HG02798 (cell line): ENCODE results near the gene SLC5A1.

ENCODE experiments used
- ATAC-seq: cut with Tn5 transposase; IDR thresholded peaks from one replicate; pipeline ENCODE4 v1.9.1; 2021; ENCODE audit warnings: mild to moderate bottlenecking; ENCODE audit not compliant: unreplicated experiment, poor library complexity

Gene SLC5A1

DNA sequence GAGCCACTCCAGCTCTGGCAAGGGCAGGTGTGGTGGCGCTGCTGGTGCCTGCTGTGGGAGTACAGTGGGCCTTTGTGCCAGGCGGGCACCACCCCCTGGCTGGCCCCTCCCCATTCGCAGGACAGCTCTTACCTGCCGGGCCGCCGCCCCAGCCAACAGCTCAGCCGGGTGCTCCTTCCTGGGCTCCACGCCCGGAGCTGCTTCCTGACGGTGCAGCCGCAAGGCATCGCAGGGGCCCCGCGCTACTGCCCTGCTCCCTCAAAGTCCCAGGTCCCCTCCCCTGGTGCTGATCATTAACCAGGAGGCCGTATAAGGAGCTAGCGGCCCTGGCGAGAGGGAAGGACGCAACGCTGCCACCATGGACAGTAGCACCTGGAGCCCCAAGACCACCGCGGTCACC lies at the start of gene SLC5A1:
SLC5A1 (plus strand) TSS at position 338 of the 400 bp plus-strand sequence; CDS start at position 359, 21 bp downstream.
- no peak for ATAC-seq

DNA sequence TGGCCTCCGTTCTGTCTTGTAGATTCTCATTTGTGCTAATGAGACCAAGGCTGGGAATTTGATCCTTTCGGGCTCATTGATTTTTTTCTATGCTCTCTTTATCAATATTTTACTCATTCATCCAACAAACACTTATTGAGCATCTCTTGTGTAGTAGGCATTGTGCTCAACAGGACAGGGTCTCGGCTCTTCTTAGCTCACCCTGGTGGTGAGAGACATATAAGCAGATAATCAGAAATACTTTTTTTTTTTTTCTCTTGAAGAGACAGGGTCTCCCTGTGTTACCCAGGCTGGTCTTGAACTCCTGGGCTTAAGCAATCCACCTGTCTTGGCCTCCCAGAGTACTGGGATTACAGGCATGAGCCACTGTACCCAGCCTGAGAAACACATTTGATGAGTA lies 48.0 kb upstream of the SLC5A1 start:
- no peak for ATAC-seq

DNA sequence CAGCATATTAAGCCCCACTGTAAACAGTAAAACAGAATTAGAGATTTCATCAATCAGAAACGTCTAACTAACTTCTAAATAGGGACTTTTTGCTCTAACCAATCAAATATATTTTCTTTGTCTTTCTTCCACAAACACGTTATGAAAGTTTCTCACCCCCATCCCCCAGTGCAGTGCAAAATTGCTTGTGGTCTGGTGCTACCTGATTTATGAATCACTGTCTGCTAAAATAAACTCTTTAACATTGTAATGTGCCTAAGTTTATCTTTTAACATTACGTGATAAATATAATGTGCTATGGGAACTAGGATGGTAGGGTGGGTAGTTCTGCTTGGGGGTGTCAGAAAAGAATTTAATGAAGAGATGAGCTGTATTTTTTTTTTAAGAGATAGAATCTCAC lies 47.3 kb upstream of the SLC5A1 start:
- ATAC-seq: no peak

DNA sequence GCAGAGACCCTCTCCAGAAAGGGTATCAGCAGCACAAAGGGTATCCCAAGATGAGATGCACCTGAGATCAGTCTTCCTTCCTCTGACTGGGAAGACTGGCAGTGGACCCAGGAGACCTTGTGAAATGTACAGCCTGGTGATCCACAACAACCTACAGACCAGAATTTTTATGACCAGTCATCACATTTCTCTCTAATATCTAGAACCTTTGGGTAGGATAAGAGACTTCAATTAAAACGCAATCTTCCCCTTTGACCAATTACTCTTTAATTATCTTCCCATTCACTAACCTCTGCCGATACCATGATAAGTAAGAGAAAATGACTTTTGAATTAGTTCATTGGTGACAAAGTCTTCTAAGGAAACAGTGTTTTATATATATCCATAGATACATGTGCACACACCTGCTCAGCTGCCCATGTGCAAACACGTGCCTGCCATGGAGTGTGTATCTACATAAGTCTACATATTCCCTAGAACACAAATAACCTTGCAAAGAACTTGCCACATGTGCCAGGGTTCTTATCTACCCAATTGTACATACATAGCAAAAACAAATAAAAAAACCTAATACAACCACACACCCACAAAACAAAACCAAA lies 44.2 kb upstream of the SLC5A1 start:
- ATAC-seq: no peak

DNA sequence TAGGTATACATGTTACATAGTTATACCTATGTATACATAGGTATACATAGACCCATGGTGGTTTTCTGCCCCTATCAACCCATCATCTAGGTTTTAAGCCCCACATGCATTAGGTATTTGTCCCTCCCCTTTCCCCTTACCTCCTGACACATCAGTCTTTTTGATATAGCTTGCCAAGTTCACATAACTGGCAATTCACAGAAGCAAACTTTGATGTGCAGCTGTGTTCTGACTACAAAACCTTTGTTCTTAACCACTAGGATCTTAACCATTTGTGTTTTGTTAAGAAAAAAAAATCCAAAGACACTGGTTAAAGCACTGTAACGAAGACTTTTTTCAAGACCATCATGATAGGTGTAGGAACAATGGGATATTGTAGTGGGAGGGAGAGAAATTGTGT lies 42.9 kb upstream of the SLC5A1 start:
- ATAC-seq: no peak

DNA sequence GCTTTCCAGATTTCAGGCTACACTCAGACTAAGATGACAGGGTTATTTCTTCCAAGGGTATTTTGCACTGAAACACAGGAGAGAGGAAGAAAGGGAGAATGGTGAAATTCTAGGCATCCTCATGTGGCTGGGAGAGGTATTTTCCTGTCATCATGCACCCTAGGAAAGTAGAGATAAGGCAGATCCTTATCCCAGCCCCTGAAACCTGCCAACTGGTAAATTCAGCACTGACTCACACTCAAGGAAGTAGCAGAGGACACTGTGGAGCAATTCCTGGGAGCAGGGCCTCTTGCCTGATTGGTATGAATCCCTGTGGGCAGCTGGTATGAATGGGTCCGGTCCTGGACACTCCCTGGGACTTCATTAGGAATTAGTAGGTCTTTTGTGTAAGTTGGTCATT lies 37.6 kb upstream of the SLC5A1 start:
- ATAC-seq: no peak

DNA sequence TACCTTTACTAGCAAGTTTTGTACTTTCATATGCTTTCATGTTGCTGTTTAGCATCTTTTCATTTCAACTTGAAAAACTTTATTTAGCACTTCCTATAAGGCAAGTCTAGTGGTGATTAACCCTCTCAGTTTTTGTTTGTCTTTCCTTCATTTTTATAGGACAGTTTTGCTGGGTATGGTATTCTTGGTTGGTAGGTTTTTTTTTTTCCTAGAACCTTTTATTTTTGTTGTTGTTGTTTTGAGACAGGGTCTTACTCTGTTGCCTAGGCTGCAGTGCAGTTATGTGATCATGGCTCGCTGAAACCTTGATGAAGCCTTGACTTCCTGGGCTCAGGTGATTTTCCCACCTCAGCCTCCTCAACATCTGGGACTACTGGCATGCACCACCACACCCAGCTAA lies 29.9 kb upstream of the SLC5A1 start:
- no peak for ATAC-seq

DNA sequence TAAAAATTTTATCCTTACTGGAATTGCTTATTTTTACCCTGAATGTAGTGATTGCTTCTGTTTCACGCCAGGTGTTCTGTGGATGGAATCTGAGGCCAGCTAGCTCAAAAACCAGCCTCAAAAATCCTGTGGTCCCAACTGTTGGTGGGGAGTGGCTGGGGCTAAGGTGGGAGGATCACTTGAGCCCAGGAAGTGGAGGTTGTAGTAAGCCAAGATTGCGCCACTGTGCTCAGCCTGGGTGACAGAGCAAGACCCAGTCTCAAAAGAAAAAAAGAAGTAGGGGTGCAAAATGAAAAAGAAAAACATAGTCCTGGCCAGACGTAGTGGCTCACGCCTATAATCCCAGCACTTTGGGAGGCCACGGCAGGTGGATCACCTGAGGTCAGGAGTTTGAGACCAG lies 27.0 kb upstream of the SLC5A1 start:
- no peak for ATAC-seq

DNA sequence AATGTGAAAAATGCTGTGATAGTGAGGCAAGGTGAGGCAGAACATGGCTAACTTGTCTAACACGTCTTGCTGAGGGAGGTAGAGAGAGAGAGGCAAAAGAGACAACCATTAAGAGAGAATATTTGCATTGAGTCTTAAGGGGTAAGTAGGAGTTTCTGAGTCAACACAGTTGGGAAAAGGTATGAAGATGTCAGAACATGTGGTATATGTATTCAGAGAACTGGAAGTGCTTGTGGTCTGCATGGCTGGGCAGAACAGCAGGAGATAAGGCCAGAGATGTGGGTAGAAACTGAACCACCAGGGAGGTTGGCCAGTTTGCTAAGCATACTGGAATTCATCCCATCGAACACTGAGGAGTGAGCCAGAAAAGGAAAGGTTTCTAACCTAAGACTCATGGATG lies 25.0 kb upstream of the SLC5A1 start:
- no peak for ATAC-seq

DNA sequence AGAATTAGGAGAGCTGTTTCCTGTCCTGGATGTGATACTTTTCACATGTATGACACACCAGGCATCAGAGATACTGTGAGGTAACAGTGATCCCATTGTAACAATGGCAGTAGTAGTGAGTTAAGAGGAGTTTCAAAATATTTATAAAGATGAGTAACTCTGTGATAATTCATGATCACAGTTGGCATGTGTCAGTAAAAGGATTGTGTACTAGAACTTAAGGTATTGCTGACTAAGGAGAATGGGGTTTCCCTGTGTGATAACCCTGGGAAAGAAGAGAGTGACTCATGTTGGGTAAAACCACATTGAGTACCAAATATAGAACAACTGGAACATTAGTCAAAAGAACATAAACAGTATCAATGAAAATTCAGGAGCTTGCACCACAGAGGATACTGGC lies 22.9 kb upstream of the SLC5A1 start:
- no peak for ATAC-seq

DNA sequence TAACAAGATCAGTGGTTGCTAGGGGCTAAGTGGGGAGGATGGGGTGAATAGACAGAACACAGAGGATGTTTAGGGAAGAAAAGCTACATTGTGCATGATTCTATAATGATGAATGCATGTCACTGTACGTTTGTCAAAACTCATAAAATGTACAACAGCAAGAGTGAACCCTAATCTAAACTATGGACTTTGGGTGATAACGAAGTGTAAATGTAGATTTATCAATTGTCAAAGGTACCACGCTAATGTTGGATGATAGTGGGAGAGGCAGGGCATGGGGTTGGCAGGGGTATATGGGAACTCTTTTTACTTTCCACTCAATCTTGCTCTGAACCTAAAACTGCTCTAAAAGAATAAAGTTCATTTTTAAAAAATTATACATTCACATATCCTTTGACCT lies 21.3 kb upstream of the SLC5A1 start:
- ATAC-seq: no peak

DNA sequence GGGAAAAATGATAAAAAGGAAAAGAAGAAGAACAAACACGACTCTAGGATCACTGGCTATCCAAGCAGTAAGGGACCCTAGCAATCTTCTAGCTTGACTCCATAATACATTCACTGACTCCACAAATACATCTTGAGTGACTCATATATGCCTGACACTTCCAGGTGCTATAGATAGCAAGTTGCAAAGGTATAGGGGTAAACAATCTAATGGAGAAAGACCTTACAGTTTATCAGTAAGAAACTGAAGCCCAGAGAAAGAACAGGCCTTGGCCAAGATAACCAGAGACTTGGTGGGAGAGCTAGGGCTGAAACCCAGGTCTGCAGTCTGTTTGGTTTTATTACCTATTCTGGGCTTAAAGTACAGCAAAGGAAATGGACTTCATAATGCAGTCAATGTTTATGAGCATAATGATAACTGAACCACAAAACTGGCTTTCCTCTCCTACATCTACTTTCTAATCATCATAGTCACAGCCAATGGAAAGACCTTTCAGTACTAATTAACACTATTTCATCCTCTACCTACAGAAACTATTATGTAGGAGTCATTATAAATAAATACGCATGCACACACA lies 19.7 kb upstream of the SLC5A1 start:
- ATAC-seq: no peak

DNA sequence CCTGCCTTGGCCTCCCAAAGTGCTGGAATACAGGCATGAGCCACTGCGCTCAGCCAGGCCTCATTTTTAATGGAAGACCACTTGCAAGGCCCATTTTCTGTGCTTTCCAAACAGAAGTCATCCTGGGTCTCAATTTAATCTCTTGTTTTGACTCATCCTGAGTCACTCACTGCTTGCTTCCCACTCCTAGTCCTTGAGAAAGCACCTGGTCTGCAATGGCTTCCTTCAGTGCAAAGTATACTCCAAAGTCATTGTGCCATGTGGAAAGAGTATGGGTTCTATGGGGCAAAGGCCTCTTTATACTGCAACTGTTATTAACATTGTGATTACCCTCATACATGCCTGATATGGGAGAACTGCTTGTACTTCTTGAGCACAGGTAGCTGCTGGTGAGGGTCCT lies 18.3 kb upstream of the SLC5A1 start:
- no peak for ATAC-seq

DNA sequence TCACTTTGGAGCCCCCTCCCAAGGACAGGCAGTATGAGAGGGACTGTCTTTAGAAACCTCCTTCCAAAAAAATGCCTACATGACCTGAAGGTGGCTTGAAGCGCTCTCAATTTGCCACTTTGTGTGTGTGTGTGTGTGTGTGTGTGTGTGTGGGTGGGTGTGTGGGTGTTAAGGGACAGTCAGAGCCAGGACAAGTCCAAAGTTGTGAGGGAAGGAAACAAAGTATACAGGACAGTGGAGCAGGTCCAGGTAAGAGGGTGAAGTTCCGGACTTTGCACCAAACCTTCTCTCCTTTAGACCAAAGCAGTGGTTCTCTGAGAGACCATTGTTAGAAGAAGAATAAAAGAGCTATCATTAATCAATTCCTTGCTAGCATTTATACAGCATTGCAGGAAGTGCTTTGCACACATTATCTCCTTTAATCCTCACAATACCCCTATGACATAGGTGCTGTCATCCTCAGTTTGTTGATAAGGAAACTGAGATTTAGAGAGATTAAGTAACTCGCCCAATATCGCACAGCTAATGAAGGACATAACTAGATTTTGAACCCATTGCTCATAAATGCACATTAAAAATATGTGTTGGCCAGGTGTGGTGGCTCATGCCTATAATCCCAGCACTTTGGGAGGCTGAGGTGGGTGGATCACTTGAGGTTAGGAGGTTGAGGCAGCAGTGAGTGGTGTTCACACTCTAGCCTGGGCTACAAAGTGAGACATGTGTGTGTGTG lies 12.4 kb upstream of the SLC5A1 start:
- no peak for ATAC-seq

DNA sequence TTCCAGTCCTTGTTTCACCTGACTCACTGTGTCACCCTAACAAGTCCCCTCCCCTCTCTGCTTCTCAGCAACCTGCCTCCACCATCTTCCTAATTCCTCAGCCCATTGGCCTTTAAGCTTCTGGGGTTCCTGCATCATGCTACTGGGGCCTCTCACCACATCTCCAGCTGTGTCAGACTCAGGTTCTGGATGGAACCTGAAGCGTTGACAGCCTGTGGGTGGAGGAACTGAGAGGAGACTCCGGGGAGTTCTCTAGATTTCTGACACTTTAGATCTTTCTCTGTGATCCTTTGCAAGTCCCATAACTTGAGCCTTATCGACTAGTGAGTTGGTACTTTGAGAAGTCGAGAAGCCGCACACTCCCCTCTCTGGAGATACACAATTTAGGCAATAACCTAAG lies 11.6 kb upstream of the SLC5A1 start:
- no peak for ATAC-seq

DNA sequence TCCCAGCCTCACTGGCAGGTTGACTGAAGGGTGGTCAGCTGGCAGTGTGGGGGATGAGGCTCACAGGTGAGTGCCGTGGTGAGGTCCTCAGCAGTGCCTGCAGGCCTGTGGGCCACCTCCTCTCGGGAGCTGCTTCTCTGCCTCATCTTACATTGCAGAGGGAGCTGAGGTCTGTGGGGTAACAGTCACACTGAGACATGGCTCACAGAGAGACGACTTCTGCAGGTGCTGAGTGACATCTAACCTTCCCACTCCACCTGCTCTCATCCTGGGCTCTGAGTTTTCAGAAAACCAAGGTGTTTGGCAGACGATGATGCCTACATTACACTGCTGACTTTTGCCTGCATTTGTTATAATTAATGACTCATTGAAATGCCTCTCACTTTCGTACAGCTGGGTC lies 8.8 kb upstream of the SLC5A1 start:
- no peak for ATAC-seq

DNA sequence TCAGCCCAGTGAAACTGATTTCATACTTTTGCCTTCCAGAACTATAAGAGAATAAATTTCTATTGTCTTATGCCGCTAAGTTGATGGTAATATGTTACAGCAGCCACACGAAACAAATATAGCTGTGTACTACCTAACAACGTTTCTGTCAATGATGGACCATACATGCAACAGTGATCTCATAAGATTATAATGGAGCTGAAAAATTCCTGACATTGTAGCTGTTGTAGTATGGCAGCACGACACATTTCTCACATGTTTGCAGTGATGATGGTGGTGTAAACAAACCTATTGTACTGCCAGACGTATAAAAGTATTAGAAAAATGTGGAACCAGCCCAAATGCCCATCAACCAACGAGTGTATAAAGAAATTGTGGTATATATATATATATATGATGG lies 5.8 kb upstream of the SLC5A1 start:
- no peak for ATAC-seq

DNA sequence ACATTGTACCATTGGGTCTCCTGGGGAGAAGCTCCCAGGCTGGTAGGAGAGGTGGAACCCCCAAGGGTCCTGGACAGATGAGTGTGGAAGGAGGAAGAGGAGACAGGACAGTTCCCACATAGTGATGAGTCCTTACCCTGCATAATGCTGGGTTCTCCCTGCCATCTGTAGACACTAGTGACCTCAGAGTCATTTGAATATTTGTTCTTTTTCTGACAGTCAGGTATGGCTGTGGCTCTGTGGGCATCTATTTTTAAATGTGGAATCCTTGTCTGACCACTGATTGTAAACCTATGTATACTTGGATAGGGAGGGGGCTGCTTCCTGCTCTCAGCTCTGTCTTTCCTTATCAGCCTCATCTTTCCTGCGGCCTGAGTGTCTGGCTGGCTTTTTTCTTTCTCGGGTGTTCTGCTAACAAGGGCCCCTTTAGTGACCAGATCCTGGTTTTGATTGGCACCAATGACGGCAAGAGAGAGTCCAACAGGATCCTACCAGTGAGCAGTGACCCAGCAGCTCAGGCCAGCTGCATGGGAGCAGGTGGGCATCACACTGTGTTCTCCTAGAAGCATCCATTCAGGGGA lies 2.6 kb upstream of the SLC5A1 start:
- no peak for ATAC-seq

DNA sequence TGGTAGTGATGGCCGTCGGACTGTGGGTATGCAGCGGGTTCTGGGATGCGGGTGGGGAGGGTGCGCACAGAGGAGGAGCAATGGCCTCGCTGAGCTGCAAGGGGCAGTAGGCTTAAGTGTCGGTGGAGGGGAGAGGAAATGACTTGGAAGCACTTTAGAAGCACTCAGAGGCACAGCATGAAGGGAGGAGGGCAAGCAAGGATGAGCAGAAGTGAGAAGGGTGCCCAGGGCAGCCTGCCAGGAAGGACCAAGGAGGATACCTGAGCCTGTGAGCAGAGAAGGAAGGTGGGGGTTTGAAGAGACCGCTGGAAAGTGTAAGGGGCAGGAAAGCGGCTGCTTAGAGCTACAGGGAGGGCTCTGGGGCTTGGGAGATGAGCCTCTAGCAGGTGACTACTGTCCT lies 330 bp downstream of the SLC5A1 start:
- no peak for ATAC-seq

DNA sequence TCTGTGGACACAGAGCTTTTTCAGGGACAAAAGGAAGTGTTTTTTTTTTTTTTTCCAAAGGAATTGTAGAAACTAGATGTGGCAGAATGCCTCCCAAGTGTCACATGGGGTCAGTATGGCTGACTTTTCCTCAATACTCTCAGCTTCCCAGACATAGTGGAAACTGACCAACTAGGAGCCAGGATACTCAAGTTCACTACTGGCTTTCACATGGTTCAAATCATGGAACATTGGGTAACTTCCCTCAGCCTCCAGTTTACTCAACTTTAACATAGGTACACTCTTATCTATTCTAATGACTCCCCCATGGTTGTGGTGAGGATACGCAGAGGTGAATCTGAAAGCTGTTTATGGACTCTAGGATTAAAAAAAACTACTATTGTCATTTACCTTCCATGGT lies 1.4 kb downstream of the SLC5A1 start:
- ATAC-seq: no peak

DNA sequence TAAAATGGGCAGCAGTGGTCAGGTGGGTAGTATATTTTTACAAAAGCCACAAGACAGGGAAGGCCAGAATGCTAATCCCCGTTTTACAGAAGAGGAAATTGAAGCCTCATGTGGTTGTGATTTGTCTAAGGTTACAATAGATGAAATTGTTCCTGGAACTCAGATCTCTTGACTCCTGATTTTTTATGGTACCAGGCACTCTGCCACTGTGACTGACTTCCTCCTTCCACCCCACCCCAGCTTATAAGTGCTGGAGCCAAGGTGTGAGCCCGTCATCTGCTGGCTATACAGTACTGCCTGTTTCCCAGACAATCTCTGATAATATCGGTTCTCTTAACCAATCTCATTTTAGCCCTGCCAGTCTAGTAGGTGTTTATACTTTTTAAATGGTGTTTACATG lies 1.9 kb downstream of the SLC5A1 start:
- no peak for ATAC-seq

DNA sequence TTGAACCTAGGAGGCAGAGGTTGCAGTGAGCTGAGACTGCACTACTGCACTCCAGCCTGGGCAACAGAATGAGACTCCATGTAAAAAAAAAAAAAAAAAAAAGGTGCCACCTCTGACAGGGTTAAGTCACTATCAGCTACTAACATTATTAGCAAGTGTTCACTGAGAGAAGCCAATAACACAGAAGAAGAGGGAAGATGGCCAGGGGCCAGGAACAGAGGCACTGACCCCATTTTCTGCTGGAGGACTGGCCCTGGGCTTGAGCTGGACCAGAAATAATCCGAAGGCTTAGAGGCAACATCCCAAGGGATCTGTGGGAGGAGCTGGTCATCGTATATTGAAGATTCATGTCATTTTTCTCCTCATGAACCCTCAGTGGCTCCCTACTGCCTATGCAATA lies 5.0 kb downstream of the SLC5A1 start:
- no peak for ATAC-seq
